Body of pancreas (tissue), 4 donors: Measurements from ENCODE around the gene DND1.
"Not testable (repeated sequence)": the region's sequence is repeated elsewhere in the genome, so short reads cannot be mapped to it uniquely, and the experiment has no call there.

Experiments
- CTCF ChIP-seq, 7 experiments: fragments of 450-650 bp in 4 of 7; fragments of 200-600 bp in 3 of 7; sonication (generic) in 3 of 7; IDR thresholded peaks; one replicate each; pipeline ENCODE4 v1.5.1; 2016 to 2019; ENCODE audit warnings: antibody characterized with exemption in 7 of 7
- POLR2A ChIP-seq, 3 donors: fragments of 450-650 bp; IDR thresholded peaks; one replicate each; pipeline ENCODE4 v1.6.1; 2016; ENCODE audit warnings: antibody characterized with exemption in 3 of 3, mild to moderate bottlenecking in 2 of 3

GRCh38 chr5:140624886-140625285 is 48.5 kb downstream of the DND1 start:
- TF ChIP-seq POLR2A, CTCF (IDR thresholded peaks at IDR 0.05): not testable (repeated sequence)
